Measurements from ENCODE around the gene DNM2.
"Not testable (repeated sequence)": the region's sequence is repeated elsewhere in the genome, so short reads cannot be mapped to it uniquely, and the experiment has no call there.

The DNM2 gene

DNA sequence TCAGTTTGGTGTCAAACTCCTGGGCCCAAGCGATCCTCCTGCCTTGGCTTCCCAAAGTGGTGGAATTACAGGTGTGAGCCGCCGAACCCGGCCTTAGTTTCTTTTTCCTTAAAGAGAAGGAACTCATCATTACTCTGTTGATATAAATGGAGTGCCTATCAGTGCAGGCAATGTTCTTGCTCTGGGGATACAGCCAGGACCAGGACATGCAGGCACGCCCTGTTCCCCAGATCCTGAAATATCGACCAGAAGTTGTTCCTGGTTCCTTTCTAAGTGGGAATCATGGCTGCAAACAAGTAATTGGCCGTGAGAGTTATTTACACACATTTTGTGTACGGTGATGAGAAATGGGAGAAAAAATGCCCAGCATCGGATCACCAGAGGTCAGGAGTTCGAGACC, 8.4 kb downstream of the DNM2 start:
- no peak for DNase-seq (ENCODE audit: low spot score)

DNA sequence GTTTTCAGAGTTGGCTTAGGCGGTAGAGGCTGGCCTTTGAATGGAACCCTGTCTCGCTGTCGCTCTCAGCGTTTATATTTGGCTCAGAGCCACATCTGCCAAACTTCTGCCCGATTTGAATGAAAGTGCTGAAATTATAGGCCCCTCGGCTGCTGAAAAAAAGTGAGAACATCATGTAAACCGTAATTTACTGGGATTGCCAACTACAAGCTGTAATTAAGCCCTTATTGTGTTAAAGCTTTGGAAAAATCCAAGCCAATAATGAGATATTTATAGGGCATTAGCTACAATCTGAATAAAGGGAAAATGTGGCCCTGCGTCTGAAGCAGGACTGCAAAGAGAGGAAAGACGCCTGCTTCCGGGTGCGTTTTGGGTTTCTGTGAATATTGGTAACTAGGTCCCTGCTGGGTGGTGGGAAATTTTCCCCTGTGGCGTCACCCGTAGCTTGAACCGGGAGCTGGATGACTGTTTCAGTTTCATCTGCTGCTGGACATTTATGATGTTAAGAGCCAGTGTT, 9.9 kb downstream of the DNM2 start:
- DNase-seq (ENCODE audit: low spot score) = no peak

DNA sequence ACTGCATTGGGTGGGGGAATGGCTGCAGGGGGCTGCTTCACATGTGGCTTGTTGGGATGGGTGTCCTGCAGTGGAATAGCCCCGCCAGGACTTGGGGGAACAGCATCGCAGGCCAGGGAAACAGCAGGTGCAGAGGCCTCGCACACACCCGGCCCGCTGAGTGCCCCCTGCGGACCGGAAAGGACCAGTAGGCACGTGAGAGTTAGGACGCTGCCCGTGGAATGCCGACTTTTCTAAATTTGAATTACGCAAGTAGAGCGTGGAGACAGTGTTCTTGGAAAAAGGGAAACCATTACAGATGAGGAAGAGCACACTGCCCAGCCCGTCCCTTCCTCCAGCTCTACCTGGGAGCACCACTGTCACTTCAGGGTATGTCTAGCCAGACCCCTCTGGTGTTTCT, 11.5 kb downstream of the DNM2 start:
- DNase-seq (ENCODE audit: low spot score) = no peak

DNA sequence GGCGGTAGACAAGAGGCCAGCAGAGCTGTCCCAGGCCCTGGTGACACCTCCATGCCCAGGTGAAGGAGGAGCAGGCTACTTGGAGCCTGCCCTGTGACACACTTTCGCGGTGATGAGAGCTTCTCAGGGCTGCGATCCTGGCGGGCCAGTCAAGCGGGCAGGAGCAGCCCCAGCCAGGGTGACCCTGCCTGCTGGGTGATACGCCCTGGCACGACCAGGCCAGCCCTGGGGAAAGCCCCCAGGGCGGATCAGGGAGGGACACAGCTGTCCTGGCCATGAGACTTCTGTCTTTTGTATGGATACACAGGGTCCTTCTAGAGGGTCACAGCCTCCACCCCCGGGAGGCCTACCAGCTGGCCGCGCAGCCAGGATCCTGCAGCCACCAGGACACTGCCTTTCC, 13.1 kb downstream of the DNM2 start:
- no peak for DNase-seq (ENCODE audit: low spot score)

DNA sequence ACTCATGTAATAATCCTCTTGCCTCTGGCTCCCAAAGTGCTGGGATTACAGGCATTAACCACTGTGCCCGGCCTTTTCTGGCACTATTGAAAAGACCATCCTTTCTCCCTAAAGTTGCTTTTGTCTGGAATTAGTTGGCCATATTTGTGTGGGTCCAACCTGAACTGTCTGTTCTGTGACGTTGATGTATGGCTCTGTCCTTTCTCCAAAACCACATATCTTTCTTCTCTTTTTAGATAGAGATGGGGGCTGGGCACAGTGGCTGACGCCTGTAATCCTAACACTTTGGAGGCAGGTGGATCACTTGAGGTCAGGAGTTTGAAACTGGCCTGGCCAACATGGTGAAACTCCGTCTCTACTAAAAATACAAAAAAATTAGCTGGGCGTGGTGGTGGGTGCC, 17.9 kb downstream of the DNM2 start:
- DNase-seq (ENCODE audit: low spot score) = no peak

DNA sequence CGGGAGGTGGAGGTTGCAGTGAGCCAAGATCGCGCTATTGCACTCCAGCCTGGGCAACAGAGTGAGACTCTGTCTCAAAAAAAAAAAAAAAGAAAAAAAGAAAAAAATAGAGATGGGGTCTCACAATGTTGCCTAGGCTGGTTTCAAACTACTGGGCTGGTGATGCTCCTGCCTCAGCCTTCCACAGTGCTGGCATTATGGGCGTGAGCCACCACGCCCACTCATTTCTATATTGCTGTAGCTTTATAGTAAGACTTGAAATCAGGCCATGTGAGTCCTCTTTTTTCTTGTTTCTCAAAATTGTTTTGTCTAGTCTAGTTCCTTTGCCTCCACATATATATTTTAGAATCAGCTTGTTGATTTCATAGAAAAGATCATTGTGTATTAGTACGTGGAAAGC, 18.3 kb downstream of the DNM2 start:
- DNase-seq (ENCODE audit: low spot score) = no peak

DNA sequence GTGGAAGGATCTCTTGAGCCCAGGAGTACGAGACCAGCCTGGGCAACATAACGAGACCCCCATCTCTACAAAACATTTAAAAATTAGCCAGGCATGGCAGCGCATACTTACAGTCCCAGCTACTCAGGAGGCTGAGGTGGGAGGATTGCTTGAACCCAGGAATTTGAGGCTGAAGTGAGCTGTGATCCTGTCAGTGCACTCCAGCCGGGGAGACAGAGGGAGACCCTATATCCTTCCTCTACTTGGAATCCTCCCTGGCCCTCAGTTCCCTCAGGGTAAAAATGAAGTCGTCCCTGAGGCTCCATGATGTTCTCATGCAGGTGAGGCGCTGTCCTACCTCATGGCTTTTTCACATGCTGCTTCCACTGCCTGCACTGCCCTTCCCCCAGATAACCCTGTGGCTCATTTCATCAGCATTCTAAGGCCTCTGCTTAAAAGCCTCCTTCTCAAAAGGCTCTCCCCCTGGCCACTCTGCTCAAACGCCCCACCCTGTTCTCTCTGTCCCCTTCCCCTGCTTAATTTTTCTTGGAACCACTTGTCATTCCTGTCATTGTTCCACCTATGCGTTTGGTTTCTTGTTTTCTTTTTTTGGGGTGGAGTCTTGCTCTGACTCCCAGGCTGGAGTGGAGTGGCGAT, 19.2 kb downstream of the DNM2 start:
- no peak for DNase-seq (ENCODE audit: low spot score)

DNA sequence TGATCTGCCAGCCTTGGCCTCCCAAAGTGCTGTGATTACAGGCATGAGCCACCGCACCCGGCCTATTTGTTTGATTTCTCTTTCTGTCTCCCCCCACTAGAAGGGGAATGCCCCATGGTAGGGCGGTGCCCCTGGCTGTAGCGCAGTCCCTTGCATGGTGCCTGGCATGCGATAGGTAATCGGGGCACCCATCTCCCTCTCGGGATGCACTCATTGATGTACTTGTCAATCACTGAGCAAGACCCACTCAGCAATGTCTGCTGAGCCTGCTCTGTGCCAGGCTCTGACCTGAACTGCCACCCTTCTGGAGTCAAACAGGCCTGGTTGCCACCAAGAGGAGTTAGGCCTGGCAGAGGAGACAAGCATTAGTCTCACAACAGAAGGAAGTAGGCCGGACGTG, 19.8 kb downstream of the DNM2 start:
- DNase-seq (ENCODE audit: low spot score) = no peak

DNA sequence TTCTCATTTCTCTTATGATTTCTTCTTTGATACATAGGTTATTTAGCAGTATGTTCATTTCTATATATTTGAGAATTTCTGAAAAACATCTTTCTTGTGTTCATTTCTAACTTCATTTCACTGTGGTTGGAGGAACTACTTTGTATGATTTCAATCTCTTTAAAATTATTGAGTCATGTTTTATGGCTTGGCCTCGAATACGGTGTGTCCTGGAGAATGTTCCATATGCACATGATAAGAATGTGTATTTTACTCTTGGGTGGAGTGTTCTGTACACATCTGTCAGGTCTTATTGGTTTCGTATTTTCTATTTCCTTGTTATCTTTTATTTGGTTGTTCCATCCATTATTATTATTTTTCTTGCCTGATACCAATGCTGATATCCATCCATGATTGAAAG, 22.9 kb downstream of the DNM2 start:
- DNase-seq (ENCODE audit: low spot score) = no peak

DNA sequence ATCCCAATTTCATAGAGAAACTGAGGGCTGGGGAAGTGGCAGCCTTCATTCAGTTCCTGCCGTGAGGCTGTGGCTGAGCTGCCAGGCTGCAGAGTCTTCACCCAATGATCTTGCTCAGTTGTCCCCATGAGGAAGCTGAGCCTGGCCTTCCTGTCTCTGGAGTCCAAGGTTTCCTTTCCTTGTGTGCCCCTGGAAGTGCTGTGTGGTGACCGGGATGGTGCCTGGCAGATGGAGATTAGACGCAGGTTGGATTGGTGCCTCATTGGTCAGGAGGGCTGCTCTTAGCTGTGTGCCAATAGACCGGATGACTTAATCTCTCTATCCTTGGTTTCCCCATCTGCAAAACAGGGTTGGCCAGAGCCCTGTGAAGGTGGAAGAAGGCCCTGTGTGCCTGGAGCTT, 24.6 kb downstream of the DNM2 start:
- no peak for DNase-seq (ENCODE audit: low spot score)

DNA sequence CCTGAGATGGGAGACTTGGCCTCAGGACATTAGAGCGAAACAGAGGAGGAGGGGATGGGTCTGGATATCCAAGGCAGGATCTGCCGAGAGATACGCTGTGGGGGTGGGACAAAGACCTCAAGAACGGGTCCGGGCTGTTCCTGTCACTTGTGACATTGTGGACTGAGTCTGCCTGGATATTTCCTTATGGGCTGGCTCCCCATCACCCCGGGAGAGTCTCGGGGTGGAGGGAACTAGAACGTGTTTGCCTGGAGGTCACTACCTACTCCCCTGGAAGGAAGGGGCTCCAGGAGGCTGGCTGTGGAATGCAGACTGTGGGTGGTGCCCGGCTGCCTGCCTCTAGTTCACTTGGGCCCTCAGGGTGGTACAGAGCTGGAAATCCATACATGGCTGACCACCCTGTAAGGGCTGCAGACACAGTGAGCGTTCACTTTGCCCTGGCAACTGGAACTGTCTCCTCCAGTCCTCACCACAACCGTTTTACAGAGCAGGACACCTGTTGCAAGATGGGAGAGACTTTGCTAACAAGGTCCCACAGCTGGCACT, 26.4 kb downstream of the DNM2 start:
- DNase-seq (ENCODE audit: low spot score) = no peak

DNA sequence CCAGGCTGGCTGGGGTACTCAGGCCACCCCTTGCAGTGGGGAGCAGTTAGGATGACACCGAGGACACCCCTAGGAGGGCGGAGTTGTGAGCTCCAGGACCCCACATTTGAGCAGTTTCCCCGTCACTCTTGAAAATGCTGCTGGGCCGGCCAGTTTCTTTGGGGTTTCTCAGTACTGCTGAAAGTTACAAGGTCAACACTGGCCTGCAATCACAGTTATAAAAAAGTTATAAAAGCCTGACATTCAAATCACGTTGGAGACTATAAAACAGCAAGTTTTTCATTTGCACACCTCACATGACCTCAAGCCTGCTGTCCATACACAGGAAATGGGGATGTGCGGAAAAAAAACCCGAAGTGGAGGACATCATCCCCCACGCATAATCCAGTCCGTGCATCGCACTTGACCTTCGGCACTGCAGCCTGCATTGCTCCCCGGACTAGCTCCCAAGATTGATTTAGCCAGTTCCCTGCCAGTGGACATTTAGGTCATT, 27.0 kb downstream of the DNM2 start:
- DNase-seq (ENCODE audit: low spot score) = no peak

DNA sequence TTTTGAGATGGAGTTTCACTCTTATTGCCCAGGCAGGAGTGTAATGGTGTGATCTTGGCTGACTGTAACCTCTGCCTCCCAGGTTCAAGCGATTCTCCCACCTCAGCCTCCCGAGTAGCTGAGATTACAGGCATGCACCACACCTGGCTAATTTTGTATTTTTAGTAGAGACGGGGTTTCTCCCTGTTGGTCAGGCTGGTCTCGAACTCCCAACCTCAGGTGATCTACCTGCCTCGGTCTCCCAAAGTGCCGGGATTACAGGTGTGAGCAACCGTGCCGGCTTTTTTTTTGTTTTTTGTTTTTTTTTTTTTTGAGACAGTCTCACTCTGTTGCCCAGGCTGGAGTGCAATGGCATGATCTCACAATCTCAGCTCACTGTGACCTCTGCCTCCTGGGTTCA, 28.6 kb downstream of the DNM2 start:
- not testable (repeated sequence) for DNase-seq (ENCODE audit: low spot score)

DNA sequence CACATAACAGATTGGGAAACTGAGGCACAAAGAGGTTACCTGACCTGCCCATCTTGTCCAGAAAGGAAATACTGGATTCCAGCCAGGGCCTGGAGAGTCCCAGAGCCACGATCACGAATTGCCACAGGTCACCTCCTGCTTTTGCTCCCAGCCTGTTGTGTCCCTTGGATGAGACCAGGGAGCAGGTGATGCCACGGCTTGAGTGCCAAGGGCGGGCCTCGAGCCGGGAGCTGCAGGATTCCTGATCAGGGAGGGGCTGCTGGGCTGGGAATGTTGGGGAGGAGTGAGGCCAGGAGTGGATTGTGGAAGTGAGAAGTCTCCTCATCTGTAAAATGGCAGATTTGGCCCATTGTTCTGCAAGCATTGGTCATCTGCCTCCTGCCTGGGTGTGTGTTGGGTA, 29.4 kb downstream of the DNM2 start:
- no peak for DNase-seq (ENCODE audit: low spot score)

DNA sequence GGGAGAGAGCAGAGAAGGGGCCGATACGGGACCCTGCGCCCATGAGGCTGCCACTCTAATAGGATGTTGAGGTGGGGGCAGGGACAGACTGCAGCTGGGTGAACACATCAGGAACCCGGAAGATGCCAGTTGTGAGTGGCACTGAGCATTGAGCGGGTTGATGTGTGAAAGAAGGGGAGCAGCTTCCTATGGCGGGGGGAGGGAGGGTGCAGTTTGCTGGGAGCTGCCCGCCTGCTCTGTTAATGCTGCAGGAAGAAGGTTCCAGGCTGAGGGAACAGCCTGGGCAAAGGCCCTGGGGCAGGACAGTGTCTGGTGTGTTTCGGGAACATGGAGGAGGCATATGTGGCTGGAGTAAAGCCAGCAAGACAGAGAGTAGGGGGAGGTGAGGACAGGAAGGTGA, 29.8 kb downstream of the DNM2 start:
- no peak for DNase-seq (ENCODE audit: low spot score)

DNA sequence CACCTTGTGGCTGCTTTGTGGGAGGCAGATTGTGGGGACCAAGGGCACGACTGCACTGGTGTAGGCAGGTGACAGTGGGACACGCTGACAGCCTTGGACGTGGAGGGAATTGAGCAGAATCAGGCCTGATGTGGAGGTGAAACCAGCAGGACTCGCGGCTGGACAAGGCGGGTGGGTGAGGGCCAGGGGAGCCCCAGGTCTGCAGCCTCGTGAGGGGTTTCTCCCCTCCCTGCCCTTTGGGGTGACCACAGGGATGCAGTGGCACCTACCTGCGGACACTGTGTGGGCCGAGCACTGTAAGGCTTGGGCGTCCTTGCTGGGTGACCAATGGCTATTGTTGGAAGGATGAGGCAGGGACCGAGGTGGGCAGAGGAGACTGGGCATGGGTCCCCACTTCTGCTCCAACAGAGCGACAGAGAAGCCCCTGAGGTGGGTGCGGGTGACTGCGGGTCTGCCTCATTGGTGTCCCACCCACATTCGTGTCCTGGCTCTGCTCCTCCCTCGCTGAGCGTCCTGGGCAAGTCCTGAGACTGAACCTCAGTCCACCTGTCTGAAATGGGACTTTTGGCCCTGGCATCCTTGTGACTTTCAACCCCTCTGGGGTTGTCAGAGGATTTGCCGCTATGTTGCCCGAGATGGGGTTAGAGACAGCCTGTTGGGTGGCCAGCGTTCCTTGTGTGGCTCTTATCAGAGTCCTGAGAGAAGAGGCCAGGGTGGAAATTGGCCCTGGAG, 30.5 kb downstream of the DNM2 start:
- no peak for DNase-seq (ENCODE audit: low spot score)

DNA sequence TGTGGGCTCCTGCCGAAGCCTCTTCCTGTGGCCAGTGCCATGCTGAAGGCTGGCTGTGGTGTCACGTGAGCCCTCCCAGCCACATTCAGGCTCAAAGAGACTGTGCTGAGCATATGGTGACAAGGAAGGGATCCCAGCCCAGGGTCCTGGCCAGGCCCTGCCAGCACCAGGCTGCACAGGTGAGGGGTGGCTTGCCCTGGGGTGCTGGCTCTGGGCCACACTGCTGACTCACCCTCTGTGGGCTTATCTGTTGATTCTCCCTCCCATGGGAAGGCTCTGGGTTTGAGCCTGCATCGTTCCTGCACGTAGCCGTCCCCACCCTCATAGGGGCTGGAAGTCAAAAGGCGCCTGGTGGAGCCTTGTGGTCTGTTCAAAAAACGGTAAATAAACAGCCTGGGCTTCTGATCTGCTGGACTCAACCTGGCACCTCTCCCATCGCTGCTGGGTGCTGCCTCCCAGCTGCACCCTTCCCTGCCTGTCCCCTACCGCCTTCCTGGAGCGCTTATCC, 31.1 kb downstream of the DNM2 start:
- no peak for DNase-seq (ENCODE audit: low spot score)

DNA sequence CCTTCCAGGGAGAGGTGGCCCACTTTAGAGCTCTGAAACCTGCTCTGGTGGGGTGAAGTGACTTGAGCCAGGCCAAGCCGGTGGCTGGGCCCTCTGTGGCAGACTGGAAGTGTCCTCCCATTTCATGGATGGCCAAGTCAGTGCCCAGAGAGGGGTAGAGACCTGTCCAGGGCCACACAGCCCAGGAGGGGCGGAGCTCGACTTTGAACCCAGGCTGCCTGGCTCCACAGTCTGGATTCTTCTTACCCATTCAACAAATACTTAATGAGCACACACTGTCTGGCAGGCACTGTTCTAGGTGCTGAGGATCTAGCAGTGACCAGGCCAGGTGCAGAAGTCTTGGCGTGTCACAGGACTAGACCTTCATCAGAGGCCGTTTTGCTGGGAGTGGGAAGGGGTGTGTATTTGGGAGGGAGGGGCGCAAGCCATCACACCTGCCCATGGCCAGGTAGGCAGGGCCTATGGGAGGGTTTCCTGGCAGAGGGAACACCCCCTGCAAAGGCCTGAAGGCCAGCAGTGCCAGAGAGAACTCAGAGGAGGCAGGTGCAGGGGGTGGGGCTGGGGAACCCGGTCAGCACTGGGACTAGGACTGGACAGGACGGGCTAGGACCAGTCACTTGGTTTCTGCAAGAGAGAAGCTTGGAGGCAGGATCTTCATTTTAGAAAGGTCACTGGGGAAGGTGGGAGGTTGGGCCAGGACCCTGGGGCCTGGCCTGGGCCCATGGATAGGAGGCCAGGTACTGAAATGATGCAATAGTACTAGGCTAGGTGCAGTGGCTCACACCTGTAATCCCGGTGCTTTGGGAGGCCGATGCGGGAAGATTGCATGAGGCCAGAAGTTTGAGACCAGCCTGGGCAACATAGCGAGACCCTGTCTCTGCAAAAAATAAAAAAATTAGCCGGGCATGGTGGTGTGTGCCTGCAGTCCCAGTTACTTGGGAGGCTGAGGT, 31.8 kb downstream of the DNM2 start:
- DNase-seq (ENCODE audit: low spot score) = no peak

DNA sequence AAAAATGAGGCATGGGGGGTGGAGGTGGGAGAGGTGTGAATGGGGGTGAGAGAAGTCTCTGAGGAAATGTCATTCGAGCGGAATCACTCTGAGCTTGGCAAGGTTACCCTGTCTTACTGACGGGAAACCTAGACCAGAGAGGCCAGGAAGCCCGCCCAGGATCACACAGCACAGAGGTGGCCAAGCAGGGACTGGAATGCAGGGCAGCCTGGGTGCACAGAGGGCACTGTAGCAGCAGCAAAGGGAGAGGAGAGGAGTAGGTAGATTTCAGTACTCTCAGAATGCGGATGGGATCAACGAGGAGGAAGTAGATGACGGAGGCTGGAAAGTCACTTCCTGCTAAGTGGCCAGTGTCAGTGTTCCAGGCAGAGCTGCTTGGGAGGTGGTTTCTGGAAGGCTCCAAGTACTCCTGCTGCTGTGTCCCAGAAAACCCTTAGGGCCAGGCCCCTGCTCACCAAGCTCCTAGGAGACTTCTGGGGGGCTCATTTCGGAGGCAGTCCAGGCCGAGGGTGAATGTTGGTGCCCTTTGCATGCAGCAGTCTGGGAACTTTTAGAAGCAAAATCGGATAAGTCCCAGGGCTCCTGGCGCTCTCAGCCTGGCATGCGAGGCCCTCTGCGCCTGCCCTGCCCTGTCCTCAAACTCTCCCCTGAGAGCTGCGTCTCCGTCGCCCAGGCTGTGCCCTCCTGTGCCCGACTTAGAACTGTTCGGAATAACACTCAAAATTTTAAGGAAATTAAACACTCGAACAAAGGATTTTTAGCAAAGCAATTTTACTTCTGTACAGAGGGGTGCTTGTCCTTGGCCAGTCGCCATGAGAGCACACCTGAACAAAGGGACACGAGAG, 33.5 kb downstream of the DNM2 start:
- no peak for DNase-seq (ENCODE audit: low spot score)

DNA sequence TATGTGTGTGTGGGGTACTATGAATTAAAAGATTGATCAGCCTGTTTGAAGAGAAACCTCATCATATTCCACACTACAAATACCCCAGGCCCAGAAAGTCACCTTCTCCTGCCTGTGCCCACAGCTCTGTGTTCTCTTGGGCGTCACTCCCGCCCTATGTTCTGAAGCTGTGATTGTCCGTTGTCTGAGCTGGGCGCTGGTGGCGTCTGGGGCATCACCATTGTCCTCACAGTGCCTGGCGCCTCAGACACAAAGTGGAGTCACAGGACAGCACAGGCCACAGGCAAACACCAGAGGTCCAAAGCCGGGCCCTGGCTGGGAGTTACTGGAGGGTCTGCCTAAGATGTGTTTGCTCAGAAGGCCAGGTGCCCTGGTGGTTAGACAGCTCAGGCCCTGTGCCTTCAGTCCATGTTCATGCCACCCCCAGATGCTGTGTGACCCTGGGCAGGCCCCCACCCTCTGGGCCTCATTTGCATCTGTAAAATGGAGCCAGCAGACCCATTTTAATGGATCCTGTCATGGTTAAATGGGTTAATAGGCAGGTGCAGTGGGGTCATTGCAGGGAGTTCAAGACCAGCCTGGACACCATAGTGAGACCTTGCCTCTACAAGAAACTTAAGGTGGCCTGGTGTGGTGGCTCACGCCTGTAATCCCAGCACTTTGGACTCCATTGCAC, 34.5 kb downstream of the DNM2 start:
- no peak for DNase-seq (ENCODE audit: low spot score)

Data from CD4-positive, alpha-beta T cell treated with Interleukin-2 at 100 ng/mL for 4 hours (primary cell).